ENCODE data around the gene ANO2.

Gene ANO2

GRCh38 chr12:5916785-5917290 is 28.2 kb downstream of the ANO2 start:
- DNase-seq (ENCODE audit: low read depth), result no peak

GRCh38 chr12:5915511-5915910 is 29.5 kb downstream of the ANO2 start:
- no peak for DNase-seq (ENCODE audit: low read depth)

GRCh38 chr12:5914387-5915149 is 30.5 kb downstream of the ANO2 start:
- no peak for DNase-seq (ENCODE audit: low read depth)

- DNase-seq (ENCODE audit: low read depth), result no peak
Measured at GRCh38 chr12:5913387-5913786, 31.7 kb downstream of the ANO2 start.

GRCh38 chr12:5912437-5913334 is 32.4 kb downstream of the ANO2 start:
- no peak for DNase-seq (ENCODE audit: low read depth)

- no peak for DNase-seq (ENCODE audit: low read depth)
Measured at GRCh38 chr12:5912011-5912410, 33.0 kb downstream of the ANO2 start.

GRCh38 chr12:5910790-5911548 is 34.1 kb downstream of the ANO2 start:
- no peak for DNase-seq (ENCODE audit: low read depth)

- no peak for DNase-seq (ENCODE audit: low read depth)
Measured at GRCh38 chr12:5909560-5909959, 35.5 kb downstream of the ANO2 start.

- no peak for DNase-seq (ENCODE audit: low read depth)
Measured at GRCh38 chr12:5908251-5908650, 36.8 kb downstream of the ANO2 start.

- DNase-seq (ENCODE audit: low read depth), result no peak
Measured at GRCh38 chr12:5907807-5908206, 37.3 kb downstream of the ANO2 start.

- DNase-seq (ENCODE audit: low read depth), result no peak
Measured at GRCh38 chr12:5905757-5906156, 39.3 kb downstream of the ANO2 start.

- no peak for DNase-seq (ENCODE audit: low read depth)
Measured at GRCh38 chr12:5904969-5905368, 40.1 kb downstream of the ANO2 start.

- DNase-seq (ENCODE audit: low read depth), result no peak
Measured at GRCh38 chr12:5904441-5904840, 40.6 kb downstream of the ANO2 start.

GRCh38 chr12:5902736-5903135 is 42.3 kb downstream of the ANO2 start:
- no peak for DNase-seq (ENCODE audit: low read depth)

- no peak for DNase-seq (ENCODE audit: low read depth)
Measured at GRCh38 chr12:5901416-5901815, 43.6 kb downstream of the ANO2 start.

- no peak for DNase-seq (ENCODE audit: low read depth)
Measured at GRCh38 chr12:5900533-5901205, 44.4 kb downstream of the ANO2 start.

GRCh38 chr12:5900076-5900475 is 45.0 kb downstream of the ANO2 start:
- no peak for DNase-seq (ENCODE audit: low read depth)

GRCh38 chr12:5899675-5900074 is 45.4 kb downstream of the ANO2 start:
- no peak for DNase-seq (ENCODE audit: low read depth)

- no peak for DNase-seq (ENCODE audit: low read depth)
Measured at GRCh38 chr12:5898874-5899273, 46.2 kb downstream of the ANO2 start.

GRCh38 chr12:5889381-5890047 is 55.5 kb downstream of the ANO2 start:
- no peak for DNase-seq (ENCODE audit: low read depth)

- DNase-seq (ENCODE audit: low read depth), result no peak
Measured at GRCh38 chr12:5888816-5889315, 56.2 kb downstream of the ANO2 start.
